Endothelial cell (in vitro differentiated cells): ENCODE results near the gene SRCAP. TPM values are rescaled to one million over a fixed set of nuclear protein-coding genes. Genes with fewer than 3 reads are reported as not detected.

Experiments used
- DNase-seq: peaks from one replicate; pipeline ENCODE4 v3.0.0; 2021; ENCODE audit warnings: low spot score
- H3K27ac Mint-ChIP-seq: one replicate; pipeline ENCODE4 v1.8.0; 2021; ENCODE audit warnings: mixed read lengths, inconsistent platforms; ENCODE audit not compliant: unreplicated experiment
- H3K27me3 Mint-ChIP-seq: one replicate; pipeline ENCODE4 v1.8.0; 2021; ENCODE audit warnings: mild to moderate bottlenecking, moderate library complexity, mixed read lengths, inconsistent platforms; ENCODE audit not compliant: unreplicated experiment
- H3K36me3 Mint-ChIP-seq: one replicate; pipeline ENCODE4 v1.8.0; 2021; ENCODE audit warnings: mild to moderate bottlenecking, low read depth, mixed read lengths, inconsistent platforms; ENCODE audit not compliant: unreplicated experiment
- H3K4me1 Mint-ChIP-seq: one replicate; pipeline ENCODE4 v1.8.0; 2021; ENCODE audit warnings: mild to moderate bottlenecking, mixed read lengths, inconsistent platforms; ENCODE audit not compliant: unreplicated experiment
- H3K4me3 Mint-ChIP-seq: one replicate; pipeline ENCODE4 v1.8.0; 2021; ENCODE audit warnings: mild to moderate bottlenecking, mixed read lengths, inconsistent platforms; ENCODE audit not compliant: unreplicated experiment
- H3K9me3 Mint-ChIP-seq: one replicate; pipeline ENCODE4 v1.8.0; 2021; ENCODE audit warnings: mixed read lengths, inconsistent platforms; ENCODE audit not compliant: unreplicated experiment
- total RNA-seq: library from RNA; stranded (reverse); fragmentation: NEBNext Ultra II Directional; extraction: Animal tissue kit (Norgen Biotek cat#: 25700); gene quantifications from one replicate; pipeline ENCODE4 v1.2.1, GENCODE V29; 2021; ENCODE audit not compliant: unreplicated experiment
- TF ChIP-seq, protein P1 (sequence below): fragments of 200-600 bp; sonication (generic); IDR thresholded peaks from one replicate; pipeline ENCODE4 v1.5.0; 2021; ENCODE audit warnings: antibody characterized with exemption; ENCODE audit not compliant: unreplicated experiment

SRCAP gene
- total RNA-seq, 1 donor from 2014 or later, result 62.2 TPM

DNA sequence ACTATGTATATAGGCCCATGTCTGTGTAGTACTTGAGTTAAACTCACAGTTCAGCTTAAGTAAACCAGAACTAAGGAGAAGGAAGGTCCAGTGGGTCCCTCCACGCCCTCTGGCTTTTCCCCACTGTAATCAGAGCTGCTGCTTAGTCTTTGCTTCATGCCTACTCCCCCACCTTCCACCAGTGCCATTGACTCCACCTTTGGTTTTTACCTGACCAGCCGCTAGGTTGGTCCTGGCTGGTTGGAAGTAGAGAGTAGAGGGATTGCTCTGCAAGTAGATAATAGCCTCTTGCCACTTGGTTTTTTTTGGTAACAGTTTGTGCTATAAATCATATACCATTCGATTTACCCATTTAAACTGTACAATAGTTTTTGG is 26.4 kb downstream of the SRCAP start:
- Mint-ChIP-seq H3K9me3 (no peaks in the 10 kb centered on the region), H3K27me3 (peaks cover 6% of the 10 kb centered on the region), H3K4me3 (no peak overlapping the region), H3K4me1 (peaks cover 6% of the 10 kb centered on the region), H3K27ac (no peak overlapping the region), H3K36me3 (peaks cover 64% of the 10 kb centered on the region)
- TF ChIP-seq, protein P1, sequence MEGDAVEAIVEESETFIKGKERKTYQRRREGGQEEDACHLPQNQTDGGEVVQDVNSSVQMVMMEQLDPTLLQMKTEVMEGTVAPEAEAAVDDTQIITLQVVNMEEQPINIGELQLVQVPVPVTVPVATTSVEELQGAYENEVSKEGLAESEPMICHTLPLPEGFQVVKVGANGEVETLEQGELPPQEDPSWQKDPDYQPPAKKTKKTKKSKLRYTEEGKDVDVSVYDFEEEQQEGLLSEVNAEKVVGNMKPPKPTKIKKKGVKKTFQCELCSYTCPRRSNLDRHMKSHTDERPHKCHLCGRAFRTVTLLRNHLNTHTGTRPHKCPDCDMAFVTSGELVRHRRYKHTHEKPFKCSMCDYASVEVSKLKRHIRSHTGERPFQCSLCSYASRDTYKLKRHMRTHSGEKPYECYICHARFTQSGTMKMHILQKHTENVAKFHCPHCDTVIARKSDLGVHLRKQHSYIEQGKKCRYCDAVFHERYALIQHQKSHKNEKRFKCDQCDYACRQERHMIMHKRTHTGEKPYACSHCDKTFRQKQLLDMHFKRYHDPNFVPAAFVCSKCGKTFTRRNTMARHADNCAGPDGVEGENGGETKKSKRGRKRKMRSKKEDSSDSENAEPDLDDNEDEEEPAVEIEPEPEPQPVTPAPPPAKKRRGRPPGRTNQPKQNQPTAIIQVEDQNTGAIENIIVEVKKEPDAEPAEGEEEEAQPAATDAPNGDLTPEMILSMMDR, result no peak
- DNase-seq, result no peak

- Mint-ChIP-seq H3K9me3 (no peaks in the 10 kb centered on the region), H3K27me3 (peaks cover 4% of the 10 kb centered on the region), H3K4me1 (peaks cover 6% of the 10 kb centered on the region), H3K4me3 (no peak overlapping the region), H3K27ac (no peak overlapping the region), H3K36me3 (peaks cover 55% of the 10 kb centered on the region)
- TF ChIP-seq, protein P1, result no peak
- no peak for DNase-seq
Measured at GRCh38 chr16:30728321-30728720, 29.4 kb downstream of the SRCAP start.

GRCh38 chr16:30728899-30729672 is 30.1 kb downstream of the SRCAP start:
- TF ChIP-seq, protein P1, result no peak
- H3K4me3 Mint-ChIP-seq, result no peak overlapping the region
- H3K27ac Mint-ChIP-seq, result no peak overlapping the region
- no peak for DNase-seq
- no peaks in the 10 kb centered on the region for H3K9me3 Mint-ChIP-seq
- H3K27me3 Mint-ChIP-seq, result peaks cover 6% of the 10 kb centered on the region
- peaks cover 53% of the 10 kb centered on the region for H3K36me3 Mint-ChIP-seq
- peaks cover 6% of the 10 kb centered on the region for H3K4me1 Mint-ChIP-seq

DNA sequence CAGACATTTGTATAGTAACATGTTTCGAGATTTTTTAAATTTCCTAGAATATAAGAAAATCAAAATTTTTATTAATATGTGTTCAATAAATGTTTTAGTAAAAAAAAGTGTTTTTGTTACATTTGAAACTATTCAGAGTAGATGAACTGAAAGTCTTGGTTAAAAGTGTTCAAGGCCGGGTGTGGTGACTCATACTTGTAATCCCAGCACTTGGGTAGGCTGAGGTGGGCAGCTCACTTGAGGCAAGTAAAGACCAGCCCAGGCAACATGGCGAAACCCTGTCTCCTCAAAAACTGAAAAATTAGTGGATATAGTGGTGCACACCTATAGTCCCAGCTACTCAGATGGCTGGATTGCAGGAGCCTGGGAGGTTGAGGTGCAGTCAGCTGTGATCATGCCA is 32.4 kb downstream of the SRCAP start:
- H3K4me1 Mint-ChIP-seq, result peaks cover 11% of the 10 kb centered on the region
- H3K9me3 Mint-ChIP-seq, result no peaks in the 10 kb centered on the region

More for the DNA sequence above, 32.4 kb downstream of the SRCAP start:
- Mint-ChIP-seq H3K36me3 (peaks cover 48% of the 10 kb centered on the region), H3K4me3 (no peak overlapping the region), H3K27me3 (peaks cover 5% of the 10 kb centered on the region), H3K27ac (no peak overlapping the region)
- TF ChIP-seq, protein P1, result no peak
- DNase-seq, result no peak
